NCI-H2227 treated with DMSO at 0.1 percent for 48 hours (cell line): ENCODE data around the gene TFR2.

Source experiments
- DNase-seq: peaks from one replicate; lab custom pipeline; 2025; lab: John Stamatoyannopoulos, UW

The TFR2 gene

DNA sequence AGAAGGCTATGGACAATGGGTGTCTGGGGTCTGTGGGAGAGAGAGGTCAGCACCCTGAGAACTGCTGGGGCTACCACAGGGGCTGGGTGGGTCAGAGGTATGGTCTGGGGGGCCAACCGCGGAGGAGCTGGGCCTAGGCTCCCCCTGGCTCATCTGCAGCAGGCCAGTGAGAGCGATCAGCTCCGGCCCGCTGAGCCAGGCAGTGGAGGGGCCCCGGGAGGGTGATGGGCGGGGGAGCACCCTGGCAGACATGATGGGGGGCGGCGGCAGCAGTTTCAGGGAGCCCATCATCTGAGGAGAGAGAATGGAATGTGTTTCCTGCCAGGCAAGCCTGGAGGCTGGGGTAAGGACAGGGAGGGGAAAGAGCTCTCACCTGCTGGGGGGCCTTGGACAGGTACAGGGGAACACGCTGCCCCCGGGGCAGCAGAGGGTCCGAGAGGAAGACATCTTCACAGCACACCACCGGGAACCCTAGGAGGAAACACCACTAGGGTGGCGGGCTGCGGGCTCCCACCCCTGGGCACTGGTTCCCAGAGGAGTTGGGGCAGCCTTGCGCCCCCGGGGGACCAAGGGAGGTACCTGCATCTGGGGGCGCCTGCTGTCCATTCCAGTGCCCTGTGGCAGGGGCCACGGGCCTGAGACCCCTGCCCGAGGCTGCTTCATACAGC is 68.9 kb downstream of the TFR2 start:
- DNase-seq, result no peak

DNA sequence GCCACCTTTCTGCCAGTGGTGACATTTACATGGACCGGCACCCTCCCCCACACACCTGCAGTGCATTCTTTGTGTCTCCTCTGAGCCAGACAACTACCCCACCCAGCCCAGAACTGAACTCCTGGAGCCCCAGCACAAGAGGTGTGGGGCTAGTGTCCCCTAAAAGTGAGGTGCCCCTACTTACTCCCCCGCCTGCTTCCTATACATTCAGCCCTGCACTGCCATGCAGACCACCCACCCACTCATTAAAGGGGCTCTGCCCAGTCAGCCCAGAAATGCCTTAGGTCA is 69.6 kb downstream of the TFR2 start:
- no peak for DNase-seq

DNA sequence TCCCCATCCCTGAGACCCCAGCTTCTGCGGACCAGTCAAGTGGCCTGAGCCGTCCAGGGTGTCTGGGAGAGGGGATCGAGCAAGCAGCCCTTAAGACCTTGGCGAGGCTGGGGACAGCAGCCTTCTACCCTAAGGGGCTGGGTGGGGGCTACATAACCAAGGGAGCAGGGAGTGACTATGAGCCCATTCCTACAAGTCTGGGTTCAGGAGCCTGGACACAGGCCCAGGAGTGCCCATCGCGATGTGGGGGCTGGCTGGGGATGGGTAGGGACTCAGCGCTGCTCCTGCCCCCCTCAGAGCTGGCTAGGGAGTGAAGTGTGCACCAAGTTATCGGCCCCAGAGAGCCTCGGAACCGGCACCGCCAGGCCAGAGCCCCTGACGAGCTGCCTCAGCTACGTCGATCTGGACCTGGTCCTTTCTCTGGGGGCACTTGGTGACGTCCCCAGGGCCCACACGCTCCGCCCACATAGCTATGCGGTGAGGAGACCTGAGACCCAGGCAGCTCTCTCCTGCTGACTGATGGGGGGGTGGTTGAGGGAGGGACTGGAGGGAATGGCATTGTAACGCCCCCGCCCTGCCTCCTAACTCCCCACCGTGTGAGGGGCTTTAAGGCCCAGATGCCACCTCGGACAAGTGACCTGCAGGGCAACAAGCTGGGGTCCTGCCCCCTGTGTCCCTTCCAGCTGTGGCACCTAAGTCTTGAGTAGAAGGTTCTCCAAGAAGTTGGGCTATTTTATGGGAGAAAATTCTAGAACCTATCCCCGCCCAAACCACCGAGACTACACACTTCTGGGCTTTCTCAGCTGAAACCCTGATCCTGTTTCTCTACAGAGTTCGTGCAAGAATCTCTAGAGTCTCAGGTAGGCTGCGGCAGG is 70.2 kb downstream of the TFR2 start:
- no peak for DNase-seq
